Panc1 (cell line): ENCODE measurements around the gene ZNF326. TPM values are rescaled to one million over a fixed set of nuclear protein-coding genes. Genes with fewer than 3 reads are reported as not detected.

ENCODE experiments used
- ATAC-seq: fragments of 200-7000 bp; cut with Tn5 transposase; 2 replicates; pipeline ENCODE4 v1.9.1; 2020; ENCODE audit warnings: mild to moderate bottlenecking, moderate library complexity
- BruUV-seq: library from RNA; stranded (reverse); fragments of 400-500 nt; replicated peaks from 2 replicates; lab custom pipeline; 2021; lab: Mats Ljungman, UMichigan
- CTCF ChIA-PET: fragments of 300-600 bp; sonication (Branson Sonifier 250); formaldehyde crosslinking; loops from one replicate; lab custom pipeline; 2022; ENCODE audit warnings: antibody characterized with exemption; lab: Charles Lee
- POLR2A ChIA-PET: fragments of 300-600 bp; sonication (Branson Sonifier 250); formaldehyde crosslinking; loops from one replicate; lab custom pipeline; 2022; ENCODE audit warnings: antibody characterized with exemption; lab: Charles Lee
- DNase-seq: peaks from one replicate; pipeline ENCODE4 v3.0.0-alpha.2; 2010; ENCODE audit warnings: low read depth, low spot score
- H3K27ac ChIP-seq: 2 replicates; pipeline ENCODE4 v1.5.1; 2011; ENCODE audit warnings: mild to moderate bottlenecking, low read length, inconsistent platforms
- H3K27me3 ChIP-seq: fragments of 200-500 bp; sonication (Bioruptor generic); 2 replicates; pipeline ENCODE4 v1.6.0; 2014; ENCODE audit warnings: low read length, inconsistent platforms; ENCODE audit not compliant: control insufficient read depth, insufficient read depth
- H3K36me3 ChIP-seq: fragments of 200-500 bp; sonication (Bioruptor generic); 2 replicates; pipeline ENCODE4 v1.5.1; 2014; ENCODE audit warnings: inconsistent platforms, mild to moderate bottlenecking, low read length, moderate library complexity; ENCODE audit not compliant: control insufficient read depth, insufficient read depth
- H3K4me1 ChIP-seq: 2 replicates; pipeline ENCODE4 v1.5.1; 2011; ENCODE audit warnings: inconsistent platforms, mild to moderate bottlenecking, low read length, moderate library complexity; ENCODE audit not compliant: control insufficient read depth, insufficient read depth
- H3K4me3 ChIP-seq, 2 experiments: 2 replicates each; pipeline ENCODE4 v1.5.1; 2011 to 2012; ENCODE audit warnings: low read depth in 2 of 2, low read length in 2 of 2, mild to moderate bottlenecking in 2 of 2, inconsistent platforms in 1 of 2, moderate library complexity in 1 of 2
- H3K9me3 ChIP-seq: fragments of 200-500 bp; sonication (Bioruptor generic); 2 replicates; pipeline ENCODE4 v1.5.1; 2014; ENCODE audit warnings: low read depth, mild to moderate bottlenecking, inconsistent platforms, low read length, moderate library complexity; ENCODE audit not compliant: control insufficient read depth, insufficient read depth
- POLR2AphosphoS5 ChIP-seq: IDR thresholded peaks from 2 replicates; pipeline ENCODE4 v1.6.1; 2012; ENCODE audit warnings: mild to moderate bottlenecking, low read depth, low read length, moderate library complexity
- SIN3A ChIP-seq: IDR thresholded peaks from 2 replicates; pipeline ENCODE4 v1.6.1; 2012; ENCODE audit warnings: low read depth, mild to moderate bottlenecking, low read length, moderate library complexity, borderline replicate concordance; ENCODE audit not compliant: insufficient read depth
- TCF7L2 ChIP-seq: IDR thresholded peaks from 2 replicates; pipeline ENCODE4 v1.6.1; 2011; ENCODE audit warnings: mild to moderate bottlenecking, low read depth, low read length, inconsistent platforms
- in situ Hi-C: cut with HindIII; loops from 2 replicates; pipeline ENCODE4 v1.10.0; 2016; ENCODE audit warnings: low sequenced_read_pairs, low pct_unique_long_range_greater_than_20kb
- intact Hi-C: fragments of 100-400 bp; cut with micrococcal nuclease; formaldehyde crosslinking; loops from one replicate; pipeline ENCODE4 v1.10.0; 2022; ENCODE audit not compliant: unreplicated experiment
- total RNA-seq: library from RNA; stranded (reverse); gene quantifications from one replicate; pipeline ENCODE4 v1.2.1, GENCODE V29; 2021; ENCODE audit not compliant: unreplicated experiment
- TF ChIP-seq, protein P1 (sequence below): fragments of 450-650 bp; IDR thresholded peaks from 2 replicates; pipeline ENCODE4 v1.5.1; 2017; ENCODE audit warnings: mild to moderate bottlenecking
- TF ChIP-seq, protein P2 (sequence below), 2 experiments: IDR thresholded peaks; 2 replicates each; pipeline ENCODE4 v1.6.1; 2011 to 2012; ENCODE audit warnings: low read depth in 2 of 2, control low read depth in 1 of 2, low read length in 1 of 2, mild to moderate bottlenecking in 1 of 2, moderate library complexity in 1 of 2; ENCODE audit not compliant: insufficient read depth in 1 of 2

The ZNF326 gene
- total RNA-seq, 1 experiment from 2014 or later, result 19.7 TPM

DNA sequence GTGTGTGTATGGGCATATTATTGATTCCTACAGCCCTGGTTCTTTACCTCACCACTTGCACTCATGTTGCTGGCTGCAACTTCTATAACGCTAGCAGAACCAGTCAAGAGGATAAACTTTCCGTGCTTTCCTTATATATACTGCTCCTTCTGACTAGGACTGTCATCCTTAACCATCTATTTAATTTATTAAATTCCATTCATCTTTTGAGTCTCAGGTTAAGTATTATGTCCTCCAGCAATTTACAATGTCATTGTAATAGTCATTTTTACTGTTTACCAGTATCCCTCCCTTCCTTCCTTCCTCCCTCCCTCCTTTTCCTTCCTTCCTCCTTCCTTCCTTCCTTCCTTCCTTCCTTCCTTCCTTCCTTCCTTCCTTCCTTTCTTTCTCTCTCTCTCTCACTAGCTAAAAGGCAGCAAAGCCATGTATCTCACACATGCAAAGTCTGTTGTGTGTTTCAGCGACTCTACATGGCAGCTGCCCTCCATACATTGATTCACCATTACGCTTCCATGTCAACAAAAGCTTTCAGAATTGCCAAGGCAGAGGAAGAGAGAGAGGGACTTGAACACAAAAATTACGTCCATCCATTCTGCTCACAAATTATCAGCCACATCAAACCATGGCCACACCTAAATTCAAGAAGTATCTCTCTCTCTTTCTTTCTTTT, 73.8 kb downstream of the ZNF326 start:
- no peak for TF ChIP-seq TCF7L2
- TF ChIP-seq POLR2AphosphoS5, result no peak
- TF ChIP-seq SIN3A, result no peak
- TF ChIP-seq, protein P1, sequence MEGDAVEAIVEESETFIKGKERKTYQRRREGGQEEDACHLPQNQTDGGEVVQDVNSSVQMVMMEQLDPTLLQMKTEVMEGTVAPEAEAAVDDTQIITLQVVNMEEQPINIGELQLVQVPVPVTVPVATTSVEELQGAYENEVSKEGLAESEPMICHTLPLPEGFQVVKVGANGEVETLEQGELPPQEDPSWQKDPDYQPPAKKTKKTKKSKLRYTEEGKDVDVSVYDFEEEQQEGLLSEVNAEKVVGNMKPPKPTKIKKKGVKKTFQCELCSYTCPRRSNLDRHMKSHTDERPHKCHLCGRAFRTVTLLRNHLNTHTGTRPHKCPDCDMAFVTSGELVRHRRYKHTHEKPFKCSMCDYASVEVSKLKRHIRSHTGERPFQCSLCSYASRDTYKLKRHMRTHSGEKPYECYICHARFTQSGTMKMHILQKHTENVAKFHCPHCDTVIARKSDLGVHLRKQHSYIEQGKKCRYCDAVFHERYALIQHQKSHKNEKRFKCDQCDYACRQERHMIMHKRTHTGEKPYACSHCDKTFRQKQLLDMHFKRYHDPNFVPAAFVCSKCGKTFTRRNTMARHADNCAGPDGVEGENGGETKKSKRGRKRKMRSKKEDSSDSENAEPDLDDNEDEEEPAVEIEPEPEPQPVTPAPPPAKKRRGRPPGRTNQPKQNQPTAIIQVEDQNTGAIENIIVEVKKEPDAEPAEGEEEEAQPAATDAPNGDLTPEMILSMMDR, result no peak
- TF ChIP-seq, protein P2, sequence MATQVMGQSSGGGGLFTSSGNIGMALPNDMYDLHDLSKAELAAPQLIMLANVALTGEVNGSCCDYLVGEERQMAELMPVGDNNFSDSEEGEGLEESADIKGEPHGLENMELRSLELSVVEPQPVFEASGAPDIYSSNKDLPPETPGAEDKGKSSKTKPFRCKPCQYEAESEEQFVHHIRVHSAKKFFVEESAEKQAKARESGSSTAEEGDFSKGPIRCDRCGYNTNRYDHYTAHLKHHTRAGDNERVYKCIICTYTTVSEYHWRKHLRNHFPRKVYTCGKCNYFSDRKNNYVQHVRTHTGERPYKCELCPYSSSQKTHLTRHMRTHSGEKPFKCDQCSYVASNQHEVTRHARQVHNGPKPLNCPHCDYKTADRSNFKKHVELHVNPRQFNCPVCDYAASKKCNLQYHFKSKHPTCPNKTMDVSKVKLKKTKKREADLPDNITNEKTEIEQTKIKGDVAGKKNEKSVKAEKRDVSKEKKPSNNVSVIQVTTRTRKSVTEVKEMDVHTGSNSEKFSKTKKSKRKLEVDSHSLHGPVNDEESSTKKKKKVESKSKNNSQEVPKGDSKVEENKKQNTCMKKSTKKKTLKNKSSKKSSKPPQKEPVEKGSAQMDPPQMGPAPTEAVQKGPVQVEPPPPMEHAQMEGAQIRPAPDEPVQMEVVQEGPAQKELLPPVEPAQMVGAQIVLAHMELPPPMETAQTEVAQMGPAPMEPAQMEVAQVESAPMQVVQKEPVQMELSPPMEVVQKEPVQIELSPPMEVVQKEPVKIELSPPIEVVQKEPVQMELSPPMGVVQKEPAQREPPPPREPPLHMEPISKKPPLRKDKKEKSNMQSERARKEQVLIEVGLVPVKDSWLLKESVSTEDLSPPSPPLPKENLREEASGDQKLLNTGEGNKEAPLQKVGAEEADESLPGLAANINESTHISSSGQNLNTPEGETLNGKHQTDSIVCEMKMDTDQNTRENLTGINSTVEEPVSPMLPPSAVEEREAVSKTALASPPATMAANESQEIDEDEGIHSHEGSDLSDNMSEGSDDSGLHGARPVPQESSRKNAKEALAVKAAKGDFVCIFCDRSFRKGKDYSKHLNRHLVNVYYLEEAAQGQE (IDR thresholded peaks at IDR 0.05; ENCODE audit: insufficient read depth in 1 of 2, low read depth in 2 of 2, low read length in 1 of 2), result no peak
- H3K9me3 ChIP-seq, result no peaks in the 10 kb centered on the region
- intact Hi-C loops (no loop called here), in situ Hi-C loops (no loop called here)
- no peaks in the 10 kb centered on the region; the same call in 1 of the 2 replicates for H3K36me3 ChIP-seq
- no peak for DNase-seq
- ChIA-PET CTCF (no interaction called here), POLR2A (no interaction called here)
- no peak overlapping the region for H3K27ac ChIP-seq
- H3K4me3 ChIP-seq, result no peak overlapping the region
- BruUV-seq, result no TSS peak
- H3K4me1 ChIP-seq, result no peaks in the 10 kb centered on the region
- peaks cover 40% of the 10 kb centered on the region for H3K27me3 ChIP-seq
- ATAC-seq, result no peak

DNA sequence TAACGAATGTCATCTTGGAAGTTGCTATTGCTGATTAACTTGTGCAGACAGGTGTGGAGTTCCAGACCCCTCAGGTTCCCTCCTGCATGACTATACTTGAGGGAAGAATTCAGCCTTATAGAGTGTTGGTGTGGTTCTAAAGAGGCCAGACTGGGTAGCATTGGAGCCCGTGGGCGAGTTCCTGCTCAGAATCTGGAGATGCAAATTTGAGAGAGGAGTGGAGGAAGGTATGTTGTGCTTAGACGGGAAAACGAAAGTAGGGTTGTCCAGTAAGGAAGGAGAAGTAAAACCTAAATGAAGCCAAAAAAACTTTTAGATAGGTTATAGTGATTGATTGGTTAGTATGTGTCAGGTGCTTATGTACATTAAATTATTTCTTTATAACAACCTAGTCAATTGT, 79.2 kb downstream of the ZNF326 start:
- CTCF ChIA-PET, result no interaction called here
- in situ Hi-C loops (no loop called here), intact Hi-C loops (no loop called here)
- H3K4me3 ChIP-seq, result no peak overlapping the region
- no peak for DNase-seq
- TF ChIP-seq, protein P2 (IDR thresholded peaks at IDR 0.05; ENCODE audit: insufficient read depth in 1 of 2, low read depth in 2 of 2, low read length in 1 of 2), result no peak
- no peak for TF ChIP-seq SIN3A
- TF ChIP-seq POLR2AphosphoS5, result no peak
- TF ChIP-seq, protein P1, result no peak
- no peak for TF ChIP-seq TCF7L2
- no peak; the same call in 1 of the 2 replicates for ATAC-seq
- H3K27ac ChIP-seq, result no peak overlapping the region
- no peaks in the 10 kb centered on the region for H3K36me3 ChIP-seq
- H3K27me3 ChIP-seq, result peaks cover 20% of the 10 kb centered on the region
- no peaks in the 10 kb centered on the region for H3K4me1 ChIP-seq
- no TSS peak for BruUV-seq
- POLR2A ChIA-PET, result no interaction called here
- no peaks in the 10 kb centered on the region for H3K9me3 ChIP-seq
